ENCODE results near the gene ROCK1.
A peak's percentile ranks its signal among the peaks of the same experiment; 100 is the strongest.

DNA sequence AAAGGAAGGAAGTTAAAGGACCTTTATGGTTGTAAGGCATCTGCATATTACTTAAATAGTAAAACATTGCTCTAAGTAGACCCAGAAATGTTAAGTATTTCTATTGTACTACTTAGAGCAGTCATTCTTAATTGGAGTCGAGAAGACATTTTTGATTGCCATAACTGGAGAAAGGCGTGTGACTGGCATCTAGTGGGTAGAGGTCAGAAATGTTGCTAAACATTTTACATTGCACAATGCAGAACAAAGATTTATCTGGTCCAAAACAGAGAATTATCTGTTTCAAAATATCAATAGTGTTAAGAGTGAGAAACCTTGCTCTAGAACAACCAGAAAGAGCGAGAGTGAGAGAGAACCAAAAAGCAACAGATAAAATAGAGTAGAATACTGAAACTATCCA lies 23.3 kb upstream of the ROCK1 start:
- TF ChIP-seq, protein P1, sequence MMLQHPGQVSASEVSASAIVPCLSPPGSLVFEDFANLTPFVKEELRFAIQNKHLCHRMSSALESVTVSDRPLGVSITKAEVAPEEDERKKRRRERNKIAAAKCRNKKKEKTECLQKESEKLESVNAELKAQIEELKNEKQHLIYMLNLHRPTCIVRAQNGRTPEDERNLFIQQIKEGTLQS (IDR thresholded peaks at IDR 0.05), result no peak
- TF ChIP-seq, protein P2, sequence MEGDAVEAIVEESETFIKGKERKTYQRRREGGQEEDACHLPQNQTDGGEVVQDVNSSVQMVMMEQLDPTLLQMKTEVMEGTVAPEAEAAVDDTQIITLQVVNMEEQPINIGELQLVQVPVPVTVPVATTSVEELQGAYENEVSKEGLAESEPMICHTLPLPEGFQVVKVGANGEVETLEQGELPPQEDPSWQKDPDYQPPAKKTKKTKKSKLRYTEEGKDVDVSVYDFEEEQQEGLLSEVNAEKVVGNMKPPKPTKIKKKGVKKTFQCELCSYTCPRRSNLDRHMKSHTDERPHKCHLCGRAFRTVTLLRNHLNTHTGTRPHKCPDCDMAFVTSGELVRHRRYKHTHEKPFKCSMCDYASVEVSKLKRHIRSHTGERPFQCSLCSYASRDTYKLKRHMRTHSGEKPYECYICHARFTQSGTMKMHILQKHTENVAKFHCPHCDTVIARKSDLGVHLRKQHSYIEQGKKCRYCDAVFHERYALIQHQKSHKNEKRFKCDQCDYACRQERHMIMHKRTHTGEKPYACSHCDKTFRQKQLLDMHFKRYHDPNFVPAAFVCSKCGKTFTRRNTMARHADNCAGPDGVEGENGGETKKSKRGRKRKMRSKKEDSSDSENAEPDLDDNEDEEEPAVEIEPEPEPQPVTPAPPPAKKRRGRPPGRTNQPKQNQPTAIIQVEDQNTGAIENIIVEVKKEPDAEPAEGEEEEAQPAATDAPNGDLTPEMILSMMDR (IDR thresholded peaks at IDR 0.05; ENCODE audit: low read depth, low read length, missing input control), result peak; percentile 53
- TF ChIP-seq, protein P3, sequence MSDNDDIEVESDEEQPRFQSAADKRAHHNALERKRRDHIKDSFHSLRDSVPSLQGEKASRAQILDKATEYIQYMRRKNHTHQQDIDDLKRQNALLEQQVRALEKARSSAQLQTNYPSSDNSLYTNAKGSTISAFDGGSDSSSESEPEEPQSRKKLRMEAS (IDR thresholded peaks at IDR 0.05), result no peak
- no peak for TF ChIP-seq TAF1 (conservative IDR thresholded peaks at IDR 0.05)
- no peak for TF ChIP-seq GABPA (IDR thresholded peaks at IDR 0.05 in 1 of 2, conservative IDR thresholded peaks at IDR 0.05 in 1 of 2)
- TF ChIP-seq, protein P4, sequence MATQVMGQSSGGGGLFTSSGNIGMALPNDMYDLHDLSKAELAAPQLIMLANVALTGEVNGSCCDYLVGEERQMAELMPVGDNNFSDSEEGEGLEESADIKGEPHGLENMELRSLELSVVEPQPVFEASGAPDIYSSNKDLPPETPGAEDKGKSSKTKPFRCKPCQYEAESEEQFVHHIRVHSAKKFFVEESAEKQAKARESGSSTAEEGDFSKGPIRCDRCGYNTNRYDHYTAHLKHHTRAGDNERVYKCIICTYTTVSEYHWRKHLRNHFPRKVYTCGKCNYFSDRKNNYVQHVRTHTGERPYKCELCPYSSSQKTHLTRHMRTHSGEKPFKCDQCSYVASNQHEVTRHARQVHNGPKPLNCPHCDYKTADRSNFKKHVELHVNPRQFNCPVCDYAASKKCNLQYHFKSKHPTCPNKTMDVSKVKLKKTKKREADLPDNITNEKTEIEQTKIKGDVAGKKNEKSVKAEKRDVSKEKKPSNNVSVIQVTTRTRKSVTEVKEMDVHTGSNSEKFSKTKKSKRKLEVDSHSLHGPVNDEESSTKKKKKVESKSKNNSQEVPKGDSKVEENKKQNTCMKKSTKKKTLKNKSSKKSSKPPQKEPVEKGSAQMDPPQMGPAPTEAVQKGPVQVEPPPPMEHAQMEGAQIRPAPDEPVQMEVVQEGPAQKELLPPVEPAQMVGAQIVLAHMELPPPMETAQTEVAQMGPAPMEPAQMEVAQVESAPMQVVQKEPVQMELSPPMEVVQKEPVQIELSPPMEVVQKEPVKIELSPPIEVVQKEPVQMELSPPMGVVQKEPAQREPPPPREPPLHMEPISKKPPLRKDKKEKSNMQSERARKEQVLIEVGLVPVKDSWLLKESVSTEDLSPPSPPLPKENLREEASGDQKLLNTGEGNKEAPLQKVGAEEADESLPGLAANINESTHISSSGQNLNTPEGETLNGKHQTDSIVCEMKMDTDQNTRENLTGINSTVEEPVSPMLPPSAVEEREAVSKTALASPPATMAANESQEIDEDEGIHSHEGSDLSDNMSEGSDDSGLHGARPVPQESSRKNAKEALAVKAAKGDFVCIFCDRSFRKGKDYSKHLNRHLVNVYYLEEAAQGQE (IDR thresholded peaks at IDR 0.05), result no peak
- TF ChIP-seq YY1 (IDR thresholded peaks at IDR 0.05), result peak; percentile 15
- TF ChIP-seq HNF4A (conservative IDR thresholded peaks at IDR 0.05), result peak; percentile 39 to 64
- no peak for TF ChIP-seq HNF4G (IDR thresholded peaks at IDR 0.05)
- TF ChIP-seq, protein P5, sequence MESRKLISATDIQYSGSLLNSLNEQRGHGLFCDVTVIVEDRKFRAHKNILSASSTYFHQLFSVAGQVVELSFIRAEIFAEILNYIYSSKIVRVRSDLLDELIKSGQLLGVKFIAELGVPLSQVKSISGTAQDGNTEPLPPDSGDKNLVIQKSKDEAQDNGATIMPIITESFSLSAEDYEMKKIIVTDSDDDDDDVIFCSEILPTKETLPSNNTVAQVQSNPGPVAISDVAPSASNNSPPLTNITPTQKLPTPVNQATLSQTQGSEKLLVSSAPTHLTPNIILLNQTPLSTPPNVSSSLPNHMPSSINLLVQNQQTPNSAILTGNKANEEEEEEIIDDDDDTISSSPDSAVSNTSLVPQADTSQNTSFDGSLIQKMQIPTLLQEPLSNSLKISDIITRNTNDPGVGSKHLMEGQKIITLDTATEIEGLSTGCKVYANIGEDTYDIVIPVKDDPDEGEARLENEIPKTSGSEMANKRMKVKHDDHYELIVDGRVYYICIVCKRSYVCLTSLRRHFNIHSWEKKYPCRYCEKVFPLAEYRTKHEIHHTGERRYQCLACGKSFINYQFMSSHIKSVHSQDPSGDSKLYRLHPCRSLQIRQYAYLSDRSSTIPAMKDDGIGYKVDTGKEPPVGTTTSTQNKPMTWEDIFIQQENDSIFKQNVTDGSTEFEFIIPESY (IDR thresholded peaks at IDR 0.05), result no peak
- peak; percentile 85 to 88 for TF ChIP-seq RAD21 (IDR thresholded peaks at IDR 0.05)
- no peak for TF ChIP-seq EGR1 (IDR thresholded peaks at IDR 0.05; ENCODE audit: low read depth in 2 of 2)
- TF ChIP-seq JUND (IDR thresholded peaks at IDR 0.05), result no peak

All from liver (tissue), 3 donors.